GM19351 (cell line): Measurements from ENCODE around the gene GGACT.
"Not testable (repeated sequence)": the region's sequence is repeated elsewhere in the genome, so short reads cannot be mapped to it uniquely, and the experiment has no call there.

Experiments
- ATAC-seq: cut with Tn5 transposase; IDR thresholded peaks from one replicate; pipeline ENCODE4 v1.9.1; 2021; ENCODE audit warnings: mild to moderate bottlenecking, moderate library complexity; ENCODE audit not compliant: unreplicated experiment

The GGACT gene

GRCh38 chr13:100588331-100589177 lies at the start of gene GGACT:
Gene GGACT, minus strand, starts transcription at chr13:100588789. Its CDS starts 56,198 bp downstream, at chr13:100532591.
- peak; percentile 93 for ATAC-seq

- no peak for ATAC-seq
These were observed 49.2 kb upstream of the GGACT start for GRCh38 chr13:100637796-100638195.

GRCh38 chr13:100637380-100637779 lies 48.8 kb upstream of the GGACT start:
- ATAC-seq, result no peak

GRCh38 chr13:100636441-100636840 lies 47.9 kb upstream of the GGACT start:
- no peak for ATAC-seq

- ATAC-seq, result no peak
These were observed 47.4 kb upstream of the GGACT start for GRCh38 chr13:100636004-100636403.

- ATAC-seq, result no peak
These were observed 46.1 kb upstream of the GGACT start for GRCh38 chr13:100634696-100635095.

GRCh38 chr13:100633461-100633860 lies 44.9 kb upstream of the GGACT start:
- ATAC-seq, result no peak

GRCh38 chr13:100630555-100630954 lies 42.0 kb upstream of the GGACT start:
- ATAC-seq, result no peak

GRCh38 chr13:100627120-100627519 lies 38.5 kb upstream of the GGACT start:
- no peak for ATAC-seq

- ATAC-seq, result no peak
These were observed 36.9 kb upstream of the GGACT start for GRCh38 chr13:100625447-100625846.

- ATAC-seq, result no peak
These were observed 32.2 kb upstream of the GGACT start for GRCh38 chr13:100620792-100621191.

- no peak for ATAC-seq
These were observed 31.4 kb upstream of the GGACT start for GRCh38 chr13:100619940-100620339.

GRCh38 chr13:100618897-100619296 lies 30.3 kb upstream of the GGACT start:
- not testable (repeated sequence) for ATAC-seq

GRCh38 chr13:100613031-100613430 lies 24.4 kb upstream of the GGACT start:
- no peak for ATAC-seq

GRCh38 chr13:100611678-100612492 lies 23.3 kb upstream of the GGACT start:
- ATAC-seq, result peak; percentile 23

- ATAC-seq, result peak; percentile 29
These were observed 22.1 kb upstream of the GGACT start for GRCh38 chr13:100610391-100611347.

- peak; percentile 89 for ATAC-seq
These were observed 20.3 kb upstream of the GGACT start for GRCh38 chr13:100608906-100609305.

GRCh38 chr13:100608489-100608888 lies 19.9 kb upstream of the GGACT start:
- peak; percentile 2 for ATAC-seq

GRCh38 chr13:100604918-100605710 lies 16.5 kb upstream of the GGACT start:
- ATAC-seq, result no peak
